ENCODE results near the gene IAH1. TPM values are rescaled to one million over a fixed set of nuclear protein-coding genes. Genes with fewer than 3 reads are reported as not detected.

IAH1 gene
- total and polyA plus RNA-seq, 2 experiments from 2014 or later: 12.7 to 33.7 TPM

- no peaks in the 10 kb centered on the region for H3K4me1 Mint-ChIP-seq
- TF ChIP-seq ZNF331 (CRISPR knock-in tag; IDR thresholded peaks at IDR 0.05; ENCODE audit: low read depth) (no peak), EZH2phosphoT487 (IDR thresholded peaks at IDR 0.05; ENCODE audit: unreplicated experiment) (no peak)
Observed at GRCh38 chr2:9525266-9525665, 50.9 kb downstream of the IAH1 start.

GRCh38 chr2:9527995-9528787 is 53.8 kb downstream of the IAH1 start:
- H3K4me3 ChIP-seq: no peak overlapping the region
- H3K27me3 Mint-ChIP-seq (ENCODE audit: insufficient read depth, low read depth, poor library complexity): no peaks in the 10 kb centered on the region
- no peaks in the 10 kb centered on the region for H3K9me2 ChIP-seq (ENCODE audit: insufficient read depth)
- H3F3A ChIP-seq (replicated peaks; ENCODE audit: low read depth): no peaks in the 10 kb centered on the region
- H4K20me1 ChIP-seq (replicated peaks; ENCODE audit: insufficient read depth): no peaks in the 10 kb centered on the region
- H3K36me3 Mint-ChIP-seq (ENCODE audit: low read depth): peaks cover 22% of the 10 kb centered on the region
- no peak overlapping the region for H2AFZ ChIP-seq
- H3K9me3 Mint-ChIP-seq: no peaks in the 10 kb centered on the region
- no peak for ATAC-seq
- no peak overlapping the region for H3K27ac Mint-ChIP-seq
- no peaks in the 10 kb centered on the region for H3K4me1 ChIP-seq (ENCODE audit: insufficient read depth)
- no peak overlapping the region for H3K4me3 Mint-ChIP-seq
- no peaks in the 10 kb centered on the region; the same call in 1 of the 2 replicates for H3K36me3 ChIP-seq (ENCODE audit: insufficient read depth)
- H3K4me2 ChIP-seq: no peak overlapping the region
- no peaks in the 10 kb centered on the region for H3K4me1 Mint-ChIP-seq
- no peak overlapping the region for H3K27ac ChIP-seq (ENCODE audit: low read depth)
- no peaks in the 10 kb centered on the region for H3K27me3 ChIP-seq (ENCODE audit: insufficient read depth)
- no peaks in the 10 kb centered on the region for H3K79me2 ChIP-seq (replicated peaks; ENCODE audit: insufficient read depth)
- TF ChIP-seq CTCF (conservative IDR thresholded peaks at IDR 0.05; ENCODE audit: low read depth in 2 of 2) (no peak), POLR2AphosphoS5 (IDR thresholded peaks at IDR 0.05; ENCODE audit: low read depth) (no peak), EZH2 (IDR thresholded peaks at IDR 0.05; ENCODE audit: low read depth, unreplicated experiment) (no peak), ZNF462 (CRISPR knock-in tag; IDR thresholded peaks at IDR 0.05) (no peak), CREB1 (CRISPR knock-in tag; IDR thresholded peaks at IDR 0.05; ENCODE audit: low read depth) (no peak), ZNF331 (CRISPR knock-in tag; IDR thresholded peaks at IDR 0.05; ENCODE audit: low read depth) (no peak), ZNF114 (CRISPR knock-in tag; IDR thresholded peaks at IDR 0.05) (no peak), ETS1 (IDR thresholded peaks at IDR 0.05) (no peak), JUNB (IDR thresholded peaks at IDR 0.05; ENCODE audit: unreplicated experiment) (no peak), NANOG (IDR thresholded peaks at IDR 0.05; ENCODE audit: borderline replicate concordance) (no peak)
- DNase-seq (ENCODE audit: low spot score): no peak

More at GRCh38 chr2:9525266-9525665, 50.9 kb downstream of the IAH1 start:
- H3K4me3 ChIP-seq: no peak overlapping the region
- DNase-seq (ENCODE audit: low spot score): no peak
- H2AFZ ChIP-seq: no peak overlapping the region
- ATAC-seq: no peak
- no peak overlapping the region for H3K27ac Mint-ChIP-seq
- H3K79me2 ChIP-seq (replicated peaks; ENCODE audit: insufficient read depth): no peaks in the 10 kb centered on the region
- no peaks in the 10 kb centered on the region for H3K4me1 ChIP-seq (ENCODE audit: insufficient read depth)
- no peaks in the 10 kb centered on the region for H3K27me3 ChIP-seq (ENCODE audit: insufficient read depth)
- no peaks in the 10 kb centered on the region for H3K9me2 ChIP-seq (ENCODE audit: insufficient read depth)
- H3K4me3 Mint-ChIP-seq: no peak overlapping the region
- peaks cover 6% of the 10 kb centered on the region for H3K36me3 ChIP-seq (ENCODE audit: insufficient read depth)
- no peaks in the 10 kb centered on the region for H3K9me3 Mint-ChIP-seq
- no peaks in the 10 kb centered on the region for H3F3A ChIP-seq (replicated peaks; ENCODE audit: low read depth)
- no peaks in the 10 kb centered on the region for H3K27me3 Mint-ChIP-seq (ENCODE audit: insufficient read depth, low read depth, poor library complexity)
- no peak overlapping the region for H3K27ac ChIP-seq (ENCODE audit: low read depth)
- H4K20me1 ChIP-seq (replicated peaks; ENCODE audit: insufficient read depth): no peaks in the 10 kb centered on the region
- no peak overlapping the region for H3K4me2 ChIP-seq
- H3K36me3 Mint-ChIP-seq (ENCODE audit: low read depth): peaks cover 30% of the 10 kb centered on the region
